HG03280 (cell line): ENCODE results near the gene TMEM190.
A peak's percentile ranks its signal among the peaks of the same experiment; 100 is the strongest.
"Not testable (repeated sequence)": the region's sequence is repeated elsewhere in the genome, so short reads cannot be mapped to it uniquely, and the experiment has no call there.

Experiments used
- ATAC-seq: cut with Tn5 transposase; IDR thresholded peaks from one replicate; pipeline ENCODE4 v1.9.1; 2021; ENCODE audit warnings: mild to moderate bottlenecking, moderate library complexity; ENCODE audit not compliant: unreplicated experiment

The TMEM190 gene

GRCh38 chr19:55376241-55376933 lies at the start of gene TMEM190:
TSS of gene TMEM190 (plus strand) at chr19:55376826. CDS start at chr19:55376854, 28 bp downstream.
- ATAC-seq, result no peak

- not testable (repeated sequence) for ATAC-seq
These were observed 47.8 kb upstream of the TMEM190 start for GRCh38 chr19:55328774-55329318.

GRCh38 chr19:55329791-55330190 lies 46.8 kb upstream of the TMEM190 start:
- ATAC-seq, result not testable (repeated sequence)

GRCh38 chr19:55333870-55334269 lies 42.8 kb upstream of the TMEM190 start:
- ATAC-seq, result no peak

DNA sequence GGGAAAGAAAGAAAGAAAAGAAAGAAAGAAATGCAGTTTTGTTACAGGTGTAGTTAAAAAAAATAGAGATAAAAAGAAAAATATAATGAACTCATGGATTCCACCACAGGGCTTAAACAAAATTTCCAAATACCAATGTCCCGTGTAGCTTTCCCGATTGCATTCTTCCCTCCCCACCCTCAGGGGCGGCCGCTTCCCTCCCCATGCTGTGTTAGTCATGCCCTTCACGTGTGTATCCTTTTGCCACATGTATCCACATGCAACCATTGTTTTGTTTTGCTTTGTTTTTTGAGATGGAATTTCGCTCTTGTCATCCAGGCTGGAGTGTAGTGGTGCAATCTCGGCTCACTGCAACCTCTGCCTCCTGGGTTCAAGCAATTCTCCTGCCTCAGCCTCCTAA lies 40.5 kb upstream of the TMEM190 start:
- ATAC-seq, result no peak

GRCh38 chr19:55339105-55339888 lies 37.3 kb upstream of the TMEM190 start, which contains the start of gene KMT5C:
TSS of gene KMT5C (plus strand) at chr19:55339876. CDS start at chr19:55341937, 2,061 bp downstream.
- peak; percentile 83 for ATAC-seq

DNA sequence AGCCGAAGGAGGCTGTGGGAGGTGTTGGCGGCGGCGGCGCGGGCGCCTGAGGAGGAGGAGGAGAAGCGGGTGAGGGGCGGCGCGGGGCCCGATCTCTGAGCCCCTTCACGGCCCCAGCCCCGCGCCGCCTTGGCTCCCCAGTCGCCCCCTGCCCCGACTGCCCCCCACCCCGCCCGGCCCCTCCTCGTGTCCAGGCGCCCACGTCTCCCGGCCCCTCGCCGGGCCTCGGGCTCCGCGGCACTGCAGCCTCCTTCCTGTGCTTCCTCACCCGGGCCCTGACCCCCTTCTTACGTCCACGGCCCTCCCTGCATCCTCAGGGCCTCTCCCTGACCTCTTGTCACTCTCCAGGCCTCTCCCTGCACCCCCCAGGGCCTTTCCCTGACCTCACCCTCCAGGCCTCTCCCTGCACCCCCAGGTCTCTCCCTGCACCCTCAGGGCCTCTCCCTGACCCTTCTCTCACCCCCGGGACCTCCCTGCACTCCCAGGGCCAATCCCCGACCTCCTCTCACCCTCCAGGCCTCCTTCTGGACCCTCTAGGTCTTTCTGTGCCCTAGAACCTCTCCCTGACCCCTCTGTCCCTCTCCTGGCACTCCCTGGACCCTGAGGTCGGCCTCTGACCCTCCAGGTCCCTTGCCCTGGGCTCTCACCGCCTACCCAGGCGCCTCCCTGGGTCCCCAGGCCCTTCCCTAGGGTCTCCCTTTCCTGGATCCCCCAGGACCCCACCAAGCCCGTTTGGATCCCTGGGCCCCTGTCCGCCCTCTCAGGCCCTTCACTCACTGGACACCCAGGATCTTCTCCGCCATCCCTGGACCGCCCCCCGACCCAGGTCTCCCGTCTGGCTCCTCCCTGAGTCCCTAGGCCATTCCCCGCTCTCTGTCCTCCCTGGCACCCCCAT lies 36.5 kb upstream of the TMEM190 start:
- ATAC-seq, result no peak

GRCh38 chr19:55340784-55341147 lies 35.9 kb upstream of the TMEM190 start:
- no peak for ATAC-seq

- ATAC-seq, result no peak
These were observed 35.4 kb upstream of the TMEM190 start for GRCh38 chr19:55341171-55341588.

GRCh38 chr19:55341595-55342531 lies 34.8 kb upstream of the TMEM190 start:
- ATAC-seq, result no peak

DNA sequence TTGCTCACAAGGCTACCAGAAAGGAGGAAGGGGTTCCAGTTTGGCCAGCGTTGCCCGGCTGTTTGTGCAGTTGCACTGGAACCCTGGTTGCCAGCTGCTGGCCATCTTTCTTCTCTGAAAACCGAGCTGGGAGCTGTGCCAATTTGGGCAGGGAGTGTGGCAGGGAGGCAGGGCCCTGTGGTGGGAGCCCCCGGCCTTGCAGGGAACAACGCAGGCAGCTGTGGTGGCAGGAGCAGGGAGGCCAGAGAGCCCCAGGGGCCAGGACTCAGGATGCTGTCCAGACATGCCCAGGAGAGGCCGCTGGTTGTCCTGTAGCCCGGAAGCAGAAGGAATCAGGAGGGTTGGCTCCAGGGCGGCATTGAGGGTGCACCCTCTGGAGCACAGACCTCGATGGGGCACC lies 32.2 kb upstream of the TMEM190 start:
- ATAC-seq, result no peak

- ATAC-seq, result no peak
These were observed 31.4 kb upstream of the TMEM190 start for GRCh38 chr19:55345101-55345817.

GRCh38 chr19:55345818-55346724 lies 30.6 kb upstream of the TMEM190 start:
- no peak for ATAC-seq

DNA sequence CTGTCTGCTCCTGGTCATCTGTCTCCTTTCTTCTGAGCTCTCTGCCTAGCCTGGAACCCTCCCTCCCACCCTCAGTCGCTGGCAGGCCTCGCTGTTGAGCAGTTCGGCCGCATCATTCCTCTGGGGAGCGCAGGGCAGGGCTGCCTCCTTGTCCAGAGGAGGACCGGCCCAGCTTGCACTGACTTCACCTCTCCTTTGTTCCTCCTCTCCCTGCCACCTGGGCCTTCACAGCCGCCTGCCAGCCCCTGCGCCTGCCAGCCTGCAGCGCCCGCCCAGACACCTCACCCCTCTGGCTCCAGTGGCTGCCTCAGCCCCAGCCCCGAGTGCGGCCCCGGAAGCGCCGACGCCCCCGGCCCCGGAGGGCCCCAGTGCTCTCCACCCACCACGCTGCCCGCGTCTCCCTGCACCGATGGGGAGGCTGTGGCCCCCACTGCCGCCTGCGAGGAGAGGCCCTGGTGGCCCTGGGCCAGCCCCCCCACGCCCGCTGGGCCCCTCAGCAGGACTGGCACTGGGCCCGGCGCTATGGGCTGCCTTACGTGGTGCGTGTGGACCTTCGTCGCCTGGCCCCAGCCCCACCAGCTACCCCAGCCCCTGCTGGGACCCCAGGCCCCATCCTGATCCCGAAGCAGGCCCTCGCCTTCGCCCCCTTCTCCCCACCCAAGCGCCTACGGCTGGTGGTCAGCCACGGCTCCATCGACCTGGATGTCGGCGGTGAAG lies 29.7 kb upstream of the TMEM190 start:
- no peak for ATAC-seq

- ATAC-seq, result no peak
These were observed 29.1 kb upstream of the TMEM190 start for GRCh38 chr19:55347442-55348009.

GRCh38 chr19:55348317-55349034 lies 28.1 kb upstream of the TMEM190 start:
- ATAC-seq, result no peak
